Psoas muscle (tissue), 8 donors: Measurements from ENCODE around the gene EVC2. TPM values are rescaled to one million over a fixed set of nuclear protein-coding genes. Genes with fewer than 3 reads are reported as not detected.
A peak's percentile ranks its signal among the peaks of the same experiment; 100 is the strongest.

Experiments
- ATAC-seq, 4 donors: fragments of 200-7000 bp; cut with Tn5 transposase; one replicate each; pipeline ENCODE4 v1.9.1; 2020; ENCODE audit warnings: moderate library complexity in 3 of 4, mild to moderate bottlenecking in 2 of 4
- DNase-seq, 2 donors: peaks; one replicate each; pipeline ENCODE4 v3.0.0-alpha.2; 2020
- H3K27ac ChIP-seq: fragments of 200-600 bp; one replicate; pipeline ENCODE4 v1.8.0; 2022
- H3K27me3 ChIP-seq, 3 donors: fragments of 200-600 bp in 1 of 3; one replicate each; pipeline versions ENCODE4 v1.6.1 to v1.8.0; 2013 to 2022; ENCODE audit warnings: low read length in 2 of 3, mild to moderate bottlenecking in 2 of 3, moderate library complexity in 1 of 3; ENCODE audit not compliant: insufficient read depth in 3 of 3
- H3K36me3 ChIP-seq, 2 donors: fragments of 200-600 bp in 1 of 2; one replicate each; pipeline versions ENCODE4 v1.6.1 to v1.8.0; 2013 to 2022; ENCODE audit warnings: low read depth in 1 of 2, mild to moderate bottlenecking in 1 of 2, moderate library complexity in 1 of 2; ENCODE audit not compliant: insufficient read depth in 1 of 2
- H3K4me1 ChIP-seq: fragments of 200-600 bp; one replicate; pipeline ENCODE4 v1.8.0; 2022
- H3K4me3 ChIP-seq: fragments of 200-600 bp; one replicate; pipeline ENCODE4 v1.8.0; 2022; ENCODE audit warnings: mild to moderate bottlenecking
- H3K9me3 ChIP-seq: fragments of 200-600 bp; one replicate; pipeline ENCODE4 v1.8.0; 2022
- CTCF ChIP-seq: fragments of 200-600 bp; IDR thresholded peaks from one replicate; pipeline ENCODE4 v1.8.0; 2022; ENCODE audit warnings: antibody characterized with exemption
- WGBS, 3 donors: extraction: QIAGEN DNeasy Blood & Tissue Kit; methylation state at CpG; one replicate each; pipeline versions ENCODE4 v1.1.6 to v1.1.7; 2013; 5-methylcytosine and 5-hydroxymethylcytosine counted together
- intact Hi-C, 2 donors: fragments of 100-400 bp; cut with DNase I; formaldehyde crosslinking; loops; one replicate each; pipeline versions ENCODE4 v1.11.0 to v1.14.2; 2022
- polyA plus RNA-seq, 3 donors: library from polyadenylated mRNA; stranded (reverse); fragments of 200-250 nt; gene quantifications; one replicate each; pipeline ENCODE4 v1.2.3, GENCODE V29; 2013
- total RNA-seq, 4 donors: library from RNA; stranded (reverse); fragmentation: NEBNext Ultra II Directional in 2 of 4; extraction: Animal tissue kit (Norgen Biotek cat#: 25700) in 2 of 4; gene quantifications; one replicate each; pipeline versions ENCODE4 v1.2.1 to v1.2.4, GENCODE V29; 2021 to 2023
- donor health status: healthy with polysubstance abuse.
- donor health status: DM: no; HTN: no; CAD: no; lungs with moderate emphysema.
- donor health status: Bipolar disorder and iron deficiency.
- donor health status: healthy.
- donor health status: DM: yes; HTN: yes; CAD: no.
- donor health status: DM: no; HTN: no; CAD: no.
- donor health status: DM: no; HTN: no; CAD: no.
- donor health status: DM: yes; HTN: yes; CAD: no.

Gene EVC2
- total and polyA plus RNA-seq, 7 donors = 0.24 to 1.0 (median 0.44) TPM

DNA sequence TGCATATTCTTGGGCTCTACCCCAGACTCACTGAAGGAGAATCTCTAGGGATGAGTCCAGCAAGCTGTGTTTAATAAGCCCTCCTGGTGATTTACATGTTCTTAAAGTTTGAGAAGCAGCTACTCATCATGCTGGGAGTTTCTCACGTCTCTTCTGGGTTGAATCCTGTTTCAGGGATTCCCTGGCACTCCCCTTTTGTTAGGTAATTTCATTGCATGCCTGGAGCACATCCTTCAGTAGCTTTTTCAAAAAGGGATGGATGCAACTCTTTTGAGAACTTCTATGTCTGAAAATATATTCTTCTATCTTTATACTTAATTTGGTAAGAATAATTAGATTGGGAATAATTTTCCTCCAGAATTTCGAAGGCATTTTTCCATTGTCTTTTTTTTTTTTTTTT, 7.0 kb upstream of the EVC2 start:
- intact Hi-C loops = no loop called here
- WGBS, 3 donors = 66 to 78% (median 70%) methylated on average over 2 of the region's 2 CpGs
- TF ChIP-seq CTCF = no peak
- no peak for DNase-seq
- Histone ChIP-seq H3K27me3 (peaks cover 0 to 22% (median 5%) of the 10 kb centered on the region in 3 donors), H3K4me1 (no peaks in the 10 kb centered on the region), H3K36me3 (peaks cover 0 to 5% of the 10 kb centered on the region in 2 donors), H3K9me3 (no peaks in the 10 kb centered on the region), H3K4me3 (no peak overlapping the region), H3K27ac (no peak overlapping the region)
- ATAC-seq = no peak

DNA sequence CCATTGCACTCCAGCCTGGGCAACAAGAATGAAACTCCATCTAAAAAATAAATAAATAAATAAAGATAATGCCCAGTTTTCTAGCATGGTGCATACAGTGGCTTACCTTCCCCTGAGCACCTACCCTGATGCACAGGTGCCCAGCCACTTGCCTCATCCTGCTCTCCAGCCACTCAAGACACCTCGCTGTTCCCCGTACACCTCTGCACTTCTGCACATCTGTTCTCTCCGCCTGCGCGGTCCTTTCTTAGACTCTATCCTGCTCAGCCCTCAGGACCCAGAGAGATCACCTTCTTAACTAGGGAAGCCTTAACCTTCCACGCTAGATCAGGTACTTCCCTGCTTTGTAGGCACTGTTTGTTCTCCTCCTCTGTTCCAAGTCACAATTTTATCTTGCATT, 5.5 kb upstream of the EVC2 start:
- Histone ChIP-seq H3K36me3 (no peaks in the 10 kb centered on the region), H3K27me3 (peaks cover 0 to 32% (median 11%) of the 10 kb centered on the region in 3 donors), H3K27ac (no peak overlapping the region), H3K4me3 (no peak overlapping the region), H3K9me3 (no peaks in the 10 kb centered on the region), H3K4me1 (no peaks in the 10 kb centered on the region)
- intact Hi-C loops = no loop called here
- 81 to 90% (median 89%) methylated on average over 6 of the region's 6 CpGs for WGBS, 3 donors
- ATAC-seq = no peak
- no peak for TF ChIP-seq CTCF
- no peak for DNase-seq

GRCh38 chr4:5712931-5713330, 4.6 kb upstream of the EVC2 start:
- DNase-seq = no peak
- Histone ChIP-seq H3K4me1 (no peaks in the 10 kb centered on the region), H3K9me3 (no peaks in the 10 kb centered on the region), H3K4me3 (no peak overlapping the region), H3K27ac (no peak overlapping the region), H3K27me3 (peaks cover 0 to 41% (median 13%) of the 10 kb centered on the region in 3 donors), H3K36me3 (no peaks in the 10 kb centered on the region)
- WGBS, 3 donors = 90 to 99% (median 92%) methylated on average over 3 of the region's 3 CpGs
- intact Hi-C loops = no loop called here
- ATAC-seq = no peak
- no peak for TF ChIP-seq CTCF

- Histone ChIP-seq H3K36me3 (no peaks in the 10 kb centered on the region), H3K4me3 (no peak overlapping the region), H3K27ac (no peak overlapping the region), H3K9me3 (no peaks in the 10 kb centered on the region), H3K27me3 (peaks cover 0 to 46% (median 13%) of the 10 kb centered on the region in 3 donors), H3K4me1 (no peaks in the 10 kb centered on the region)
- no peak for ATAC-seq
- intact Hi-C loops = no loop called here
- DNase-seq = no peak
- WGBS, 3 donors = 96% methylated on average over 7 of the region's 7 CpGs
- no peak for TF ChIP-seq CTCF
Observed at GRCh38 chr4:5712517-5712916, 4.2 kb upstream of the EVC2 start.

DNA sequence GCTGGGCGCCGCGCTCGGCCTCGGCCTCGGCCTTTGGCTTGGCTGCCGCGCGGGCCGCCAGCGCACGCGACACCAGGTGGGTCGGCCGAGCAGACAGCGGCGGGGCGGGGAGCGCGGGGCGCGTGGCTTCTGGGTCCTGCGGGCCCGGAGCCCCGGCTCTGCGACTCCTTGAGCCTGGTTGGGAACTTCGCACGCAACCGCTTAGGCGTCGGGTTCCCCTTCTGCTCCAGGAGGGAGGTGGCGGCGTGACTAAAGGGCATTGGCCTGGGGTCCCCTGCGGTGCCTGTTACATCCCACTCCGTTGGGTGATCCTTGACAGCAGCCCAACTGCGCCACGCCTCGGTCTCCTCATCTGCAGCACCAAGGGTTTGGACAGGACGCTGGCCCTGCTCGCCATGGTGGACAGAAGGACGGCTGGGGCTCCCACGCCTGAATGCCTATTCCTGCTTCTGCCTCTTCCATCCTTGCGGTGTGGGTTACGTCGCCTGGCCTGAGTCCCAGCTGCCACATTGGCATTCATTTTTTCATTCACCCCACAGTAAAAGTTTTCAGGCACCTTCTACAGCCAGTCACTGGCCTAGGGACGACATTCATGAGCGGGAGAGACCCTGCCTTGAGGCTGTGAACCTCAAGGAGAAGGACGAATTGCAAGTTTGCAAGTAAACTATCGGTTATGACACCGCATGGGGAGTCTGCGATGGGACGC, 3.3 kb upstream of the EVC2 start:
- H3K4me3 ChIP-seq = peak overlapping the region; percentile 58
- intact Hi-C loops = no loop called here
- no peak overlapping the region for H3K27ac ChIP-seq
- no peaks in the 10 kb centered on the region for H3K4me1 ChIP-seq
- peaks cover 0 to 50% (median 13%) of the 10 kb centered on the region in 3 donors for H3K27me3 ChIP-seq
- TF ChIP-seq CTCF = no peak
- no peaks in the 10 kb centered on the region for H3K9me3 ChIP-seq
- H3K36me3 ChIP-seq = no peaks in the 10 kb centered on the region
- 12 to 22% (median 13%) methylated on average over 35 to 52 of the region's 52 CpGs for WGBS, 3 donors
- DNase-seq = peak; percentile 43 to 54
- ATAC-seq = peak in 2 of 4 donors; percentile 3 to 8
